GM18868 (cell line): ENCODE results near the gene FANCI.
A peak's percentile ranks its signal among the peaks of the same experiment; 100 is the strongest.
"Not testable (repeated sequence)": the region's sequence is repeated elsewhere in the genome, so short reads cannot be mapped to it uniquely, and the experiment has no call there.

ENCODE experiments used
- ATAC-seq: cut with Tn5 transposase; IDR thresholded peaks from one replicate; pipeline ENCODE4 v1.9.1; 2021; ENCODE audit warnings: mild to moderate bottlenecking, moderate library complexity; ENCODE audit not compliant: unreplicated experiment

The FANCI gene

GRCh38 chr15:89221543-89221942 lies 22.2 kb upstream of the FANCI start, which contains the start of gene RLBP1:
RLBP1 (minus strand) TSS chr15:89221579; CDS start chr15:89218975, 2,604 bp downstream.
- ATAC-seq, result no peak

- ATAC-seq, result no peak
Observed at GRCh38 chr15:89225588-89225987, 18.2 kb upstream of the FANCI start.

- no peak for ATAC-seq
Observed at GRCh38 chr15:89226359-89227221, 17.2 kb upstream of the FANCI start.

GRCh38 chr15:89227425-89227824 lies 16.4 kb upstream of the FANCI start:
- ATAC-seq, result no peak

DNA sequence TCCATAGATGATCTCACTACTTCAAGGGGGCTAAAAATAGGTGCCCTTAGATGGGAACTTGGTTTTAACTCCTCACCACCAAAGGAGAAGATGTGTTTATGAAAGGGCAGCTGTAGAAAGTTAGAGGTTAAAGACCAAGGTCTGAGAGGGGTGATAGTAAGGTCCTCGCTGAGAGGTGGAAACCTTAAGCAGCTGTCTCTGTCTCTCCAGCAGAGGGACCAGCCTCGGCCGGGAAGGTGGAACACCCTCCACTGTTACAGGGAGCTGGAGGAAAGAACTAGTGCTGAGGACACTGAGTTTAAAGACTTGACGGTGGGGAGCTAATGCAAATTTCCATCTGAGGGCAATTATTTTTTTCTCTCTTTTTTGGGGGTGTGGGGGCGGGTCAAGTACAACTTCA lies 13.5 kb upstream of the FANCI start:
- ATAC-seq, result no peak

DNA sequence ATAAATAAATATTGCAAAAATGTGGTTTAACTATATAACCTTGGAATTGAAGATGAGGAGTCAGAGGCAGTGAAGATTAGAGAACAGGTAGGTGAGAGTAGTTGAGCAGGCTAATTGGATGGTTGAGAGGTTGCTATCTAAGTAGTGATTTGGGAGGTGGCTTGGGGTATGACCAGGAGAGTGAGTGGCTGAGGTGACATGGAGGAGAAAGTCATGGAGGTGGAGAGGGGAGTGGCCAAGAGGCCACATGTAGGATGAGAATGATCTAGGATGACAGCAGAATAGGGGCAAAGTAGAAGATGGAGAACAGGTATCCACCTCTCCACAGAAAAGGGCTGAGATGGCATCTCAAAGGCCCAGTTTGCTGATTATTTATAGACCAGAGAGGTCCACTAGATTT lies 11.9 kb upstream of the FANCI start:
- ATAC-seq, result no peak

DNA sequence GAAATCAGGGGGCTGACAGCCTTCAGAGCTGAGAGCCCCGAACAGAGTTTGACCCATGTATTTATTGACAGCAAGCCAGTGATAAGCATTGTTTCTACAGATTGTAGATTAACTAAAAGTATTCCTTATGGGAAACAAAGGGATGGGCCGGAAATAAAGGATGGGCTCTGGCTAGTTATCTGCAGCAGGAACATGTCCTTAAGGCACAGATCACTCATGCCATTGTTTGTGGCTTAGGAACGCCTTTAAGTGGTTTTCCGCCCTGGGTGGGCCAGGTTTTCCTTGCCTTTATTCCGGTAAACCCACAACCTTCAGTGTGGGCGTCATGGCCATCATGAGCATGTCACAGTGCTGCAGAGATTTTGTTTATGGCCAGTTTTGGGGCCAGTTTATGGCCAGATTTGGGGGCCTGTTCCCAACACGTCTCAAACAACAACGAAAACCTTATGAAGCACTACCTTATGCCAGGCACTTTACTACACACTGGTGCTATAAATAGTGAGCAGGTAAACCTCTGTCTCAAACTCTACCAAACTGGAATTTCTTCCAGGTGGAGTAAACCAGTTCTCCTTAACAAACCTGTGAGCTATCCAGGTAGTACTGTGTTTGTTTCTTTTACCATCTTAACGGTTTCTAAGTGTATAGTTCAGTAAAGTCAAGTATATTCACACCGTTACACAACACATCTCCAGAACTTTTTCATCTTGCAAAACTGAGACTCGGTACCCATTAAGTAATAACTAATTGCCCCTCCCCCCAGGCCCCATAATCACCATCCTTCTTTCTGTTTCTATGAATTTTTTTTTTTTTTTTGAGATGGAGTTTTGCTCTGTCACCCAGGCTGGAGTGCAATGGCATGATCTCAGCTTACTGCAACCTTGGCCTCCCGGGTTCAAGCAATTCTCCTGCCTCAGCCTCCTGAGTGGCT lies 3.6 kb upstream of the FANCI start:
- ATAC-seq, result not testable (repeated sequence)

GRCh38 chr15:89243046-89243690 lies 611 bp upstream of the FANCI start:
- ATAC-seq, result no peak

GRCh38 chr15:89244574-89244903 lies 760 bp downstream of the FANCI start:
- peak; percentile 23 for ATAC-seq

DNA sequence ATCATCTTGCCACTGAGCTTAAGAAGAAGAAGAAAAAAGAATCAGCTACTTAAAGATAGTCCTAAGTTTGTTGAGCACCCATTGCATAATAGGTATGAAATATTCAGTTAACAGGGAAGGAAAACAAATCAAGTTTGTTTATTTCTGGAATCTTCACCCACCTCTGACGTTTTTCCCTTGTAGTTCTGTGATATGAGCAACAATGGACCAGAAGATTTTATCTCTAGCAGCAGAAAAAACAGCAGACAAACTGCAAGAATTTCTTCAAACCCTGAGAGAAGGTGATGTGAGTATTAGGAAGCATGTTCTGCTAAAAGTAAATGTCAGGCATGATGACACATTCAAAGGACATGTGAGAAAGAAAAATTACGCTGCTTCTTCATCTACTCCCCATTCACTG lies 3.7 kb downstream of the FANCI start:
- ATAC-seq, result no peak

DNA sequence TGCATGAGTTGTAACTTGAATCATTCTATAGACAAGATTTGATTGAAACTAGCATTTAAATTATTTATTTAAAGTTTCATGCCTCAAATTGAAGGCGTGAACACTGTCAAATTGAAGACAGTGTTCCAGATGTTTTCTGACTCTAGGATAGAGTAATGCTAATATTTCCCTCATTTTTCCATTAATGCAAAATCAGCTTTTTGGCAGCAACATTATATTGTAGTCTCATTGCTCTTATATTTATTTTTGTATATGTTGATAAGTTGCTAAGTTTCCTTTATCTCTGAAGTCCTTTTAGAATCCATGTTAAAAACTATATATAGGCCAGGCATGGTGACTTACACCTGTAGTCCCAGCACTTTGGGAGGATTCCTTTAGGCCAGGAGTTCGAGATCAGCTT lies 4.8 kb downstream of the FANCI start:
- ATAC-seq, result no peak

DNA sequence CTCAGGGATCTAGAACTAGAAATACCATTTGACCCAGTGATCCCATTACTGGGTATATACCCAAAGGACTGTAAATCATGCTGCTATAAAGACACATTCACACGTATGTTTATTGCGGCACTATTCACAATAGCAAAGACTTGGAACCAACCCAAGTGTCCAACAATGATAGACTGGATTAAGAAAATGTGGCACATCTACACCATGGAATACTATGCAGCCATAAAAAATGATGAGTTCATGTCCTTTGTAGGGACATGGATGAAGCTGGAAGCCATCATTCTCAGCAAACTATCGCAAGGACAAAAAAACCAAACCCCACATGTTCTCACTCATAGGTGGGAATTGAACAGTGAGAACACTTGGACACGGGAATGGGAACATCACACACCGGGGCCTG lies 6.4 kb downstream of the FANCI start:
- ATAC-seq, result not testable (repeated sequence)

- ATAC-seq, result not testable (repeated sequence)
Observed at GRCh38 chr15:89277281-89277680, 33.5 kb downstream of the FANCI start.

DNA sequence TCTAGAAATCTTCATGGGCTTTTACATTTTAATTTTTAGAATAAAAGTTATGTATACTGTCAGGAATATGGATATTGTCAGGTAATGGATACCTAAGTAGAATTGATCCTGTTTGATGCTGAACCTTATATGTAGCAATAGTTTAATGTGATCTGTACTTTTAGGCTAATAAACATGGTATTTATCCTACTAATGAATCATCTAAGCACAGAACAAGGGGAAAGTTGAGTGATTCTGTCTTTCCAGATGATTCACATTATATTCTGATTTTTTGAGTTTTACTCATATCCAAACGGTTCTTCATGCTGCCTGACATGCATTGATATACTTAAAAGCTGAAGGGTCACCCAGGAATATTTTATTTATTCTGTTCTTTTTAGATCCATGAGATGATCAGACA lies 34.5 kb downstream of the FANCI start:
- ATAC-seq, result no peak

- ATAC-seq, result no peak
Observed at GRCh38 chr15:89282631-89283030, 38.9 kb downstream of the FANCI start.

GRCh38 chr15:89283201-89283600 lies 39.4 kb downstream of the FANCI start:
- ATAC-seq, result no peak

DNA sequence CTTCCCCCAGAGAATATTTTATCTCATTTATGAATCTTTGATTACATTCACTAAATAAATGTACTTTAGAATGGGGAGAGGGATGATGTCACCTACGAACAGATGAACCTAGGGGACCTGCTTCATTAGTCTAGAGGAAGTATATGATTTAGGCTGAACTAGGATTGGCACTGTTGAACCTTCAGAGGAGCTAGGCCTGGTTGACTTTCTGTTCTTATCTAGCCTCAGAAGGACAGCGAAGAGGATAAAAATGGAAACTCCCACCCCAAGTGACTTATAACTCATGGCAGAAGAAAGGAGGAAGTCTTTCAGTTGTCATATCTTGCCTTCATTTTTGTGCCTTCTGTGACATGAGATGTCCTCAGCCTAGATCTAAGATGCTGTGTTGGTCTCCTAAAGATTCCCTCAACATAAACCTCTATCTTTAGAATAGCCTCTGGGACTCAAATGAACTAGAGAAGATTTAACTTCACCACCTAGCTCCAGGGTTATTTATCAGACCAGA lies 48.2 kb downstream of the FANCI start:
- ATAC-seq, result no peak

DNA sequence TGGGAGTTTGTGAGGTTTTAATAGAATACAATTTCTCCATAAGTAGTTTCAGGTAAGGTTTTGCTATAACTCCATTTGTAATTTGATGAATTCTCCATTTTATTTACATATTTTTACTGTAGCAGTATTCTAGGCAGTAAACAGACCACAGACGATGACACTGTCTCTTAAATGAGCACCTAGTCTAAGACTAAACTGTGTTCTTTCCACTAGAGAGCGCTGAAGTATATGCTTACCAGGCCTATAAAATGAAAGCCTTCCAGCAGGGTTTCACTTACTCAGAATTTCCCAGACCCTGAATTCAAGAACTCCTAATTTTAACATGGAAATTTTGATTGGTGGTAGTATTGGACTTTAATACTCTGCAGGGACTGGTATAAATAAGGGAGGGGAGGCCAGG lies 49.2 kb downstream of the FANCI start:
- ATAC-seq, result no peak

GRCh38 chr15:89299896-89300295 lies 56.1 kb downstream of the FANCI start:
- ATAC-seq, result no peak

GRCh38 chr15:89301304-89302089 lies 57.7 kb downstream of the FANCI start:
- no peak for ATAC-seq
